ENCODE measurements around the gene TMEM244.

The TMEM244 gene

DNA sequence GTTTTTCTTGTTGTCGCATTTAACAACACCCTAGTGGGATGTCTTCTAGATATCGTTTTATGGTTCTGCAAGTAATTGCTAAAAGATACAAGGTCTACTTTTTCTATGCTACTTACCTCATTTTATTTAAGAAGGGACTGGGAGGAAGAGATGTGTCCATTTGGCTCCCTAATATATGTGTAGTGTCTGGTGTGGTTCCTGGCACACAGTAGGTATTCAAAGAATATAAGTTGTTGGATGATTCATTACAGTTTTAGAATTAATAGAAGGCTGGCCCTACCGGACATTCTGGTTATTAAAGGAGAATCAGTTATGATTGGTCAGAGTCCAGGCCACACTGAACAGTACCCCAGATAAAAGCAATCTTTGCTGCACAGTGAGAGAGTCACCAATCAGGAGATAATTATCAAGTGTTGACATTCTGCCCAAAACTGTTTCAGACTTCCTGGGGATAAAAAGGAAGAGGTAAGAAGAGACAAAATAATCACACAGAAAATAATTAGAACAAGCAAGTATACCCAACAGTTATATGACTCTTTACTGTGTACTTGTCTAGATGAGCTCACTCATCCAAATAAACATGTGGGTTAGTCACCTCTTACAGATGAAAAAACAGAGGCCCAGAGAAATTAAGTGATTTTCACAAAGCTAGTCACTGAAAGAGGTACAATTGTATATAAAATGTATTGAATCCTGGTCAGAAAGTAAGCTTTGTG is 7.0 kb downstream of the TMEM244 start:
- TF ChIP-seq, protein P1, sequence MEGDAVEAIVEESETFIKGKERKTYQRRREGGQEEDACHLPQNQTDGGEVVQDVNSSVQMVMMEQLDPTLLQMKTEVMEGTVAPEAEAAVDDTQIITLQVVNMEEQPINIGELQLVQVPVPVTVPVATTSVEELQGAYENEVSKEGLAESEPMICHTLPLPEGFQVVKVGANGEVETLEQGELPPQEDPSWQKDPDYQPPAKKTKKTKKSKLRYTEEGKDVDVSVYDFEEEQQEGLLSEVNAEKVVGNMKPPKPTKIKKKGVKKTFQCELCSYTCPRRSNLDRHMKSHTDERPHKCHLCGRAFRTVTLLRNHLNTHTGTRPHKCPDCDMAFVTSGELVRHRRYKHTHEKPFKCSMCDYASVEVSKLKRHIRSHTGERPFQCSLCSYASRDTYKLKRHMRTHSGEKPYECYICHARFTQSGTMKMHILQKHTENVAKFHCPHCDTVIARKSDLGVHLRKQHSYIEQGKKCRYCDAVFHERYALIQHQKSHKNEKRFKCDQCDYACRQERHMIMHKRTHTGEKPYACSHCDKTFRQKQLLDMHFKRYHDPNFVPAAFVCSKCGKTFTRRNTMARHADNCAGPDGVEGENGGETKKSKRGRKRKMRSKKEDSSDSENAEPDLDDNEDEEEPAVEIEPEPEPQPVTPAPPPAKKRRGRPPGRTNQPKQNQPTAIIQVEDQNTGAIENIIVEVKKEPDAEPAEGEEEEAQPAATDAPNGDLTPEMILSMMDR (conservative IDR thresholded peaks at IDR 0.05; ENCODE audit: low read depth, low read length) = no peak
- no peak for DNase-seq (ENCODE audit: low read depth)
- H3K4me3 ChIP-seq (ENCODE audit: low read length) = no peak overlapping the region

DNA sequence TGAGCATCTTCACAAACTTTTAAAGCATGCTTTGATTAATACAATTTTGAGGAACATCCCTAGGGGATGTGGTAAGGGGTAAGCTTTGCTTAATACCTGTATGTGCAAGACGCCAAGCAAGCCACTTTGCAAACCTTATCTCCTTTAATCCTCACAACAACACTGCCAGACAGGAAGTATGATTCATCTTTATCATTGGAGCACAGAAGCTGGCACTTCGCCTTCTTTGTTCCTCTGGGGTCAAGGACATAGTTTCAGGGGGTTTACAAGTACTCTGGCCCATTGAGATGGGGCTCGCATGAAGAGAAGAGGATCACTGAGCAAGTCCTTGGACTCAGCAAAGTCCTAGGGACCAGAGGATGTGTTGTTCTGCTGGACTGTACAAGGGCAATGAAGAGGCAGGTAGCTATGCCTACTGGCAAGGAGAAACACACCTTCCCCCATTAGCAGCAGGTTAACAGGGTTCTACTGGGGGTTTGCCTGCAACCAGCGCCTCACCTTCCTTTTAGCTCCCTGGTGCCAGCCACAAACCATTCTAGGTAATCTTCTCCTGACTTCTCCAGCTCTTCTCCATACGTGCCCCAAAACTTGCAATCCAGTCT is 8.8 kb downstream of the TMEM244 start:
- no peak overlapping the region for H3K4me3 ChIP-seq (ENCODE audit: low read length)
- TF ChIP-seq, protein P1 (conservative IDR thresholded peaks at IDR 0.05; ENCODE audit: low read depth, low read length) = no peak
- no peak for DNase-seq (ENCODE audit: low read depth)

DNA sequence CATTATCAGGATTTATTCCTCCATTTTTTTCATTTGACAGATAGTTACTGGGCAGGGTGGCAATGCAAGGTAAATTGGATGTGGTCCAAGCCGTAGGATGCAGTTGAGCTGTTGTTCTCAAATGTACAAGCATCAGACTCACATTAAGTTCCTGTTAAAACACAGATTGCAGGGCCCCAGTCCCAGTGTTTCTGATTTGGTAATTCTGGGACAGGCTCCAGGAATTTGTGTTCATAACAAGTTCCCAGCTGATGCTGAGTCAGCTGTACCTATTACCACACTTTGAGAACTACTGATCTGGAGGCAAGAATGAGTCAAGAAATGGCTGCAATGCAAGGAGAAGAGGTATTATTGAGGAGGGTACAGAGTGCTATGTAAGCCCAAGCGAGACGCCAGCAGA is 11.7 kb downstream of the TMEM244 start:
- DNase-seq (ENCODE audit: low read depth) = no peak
- TF ChIP-seq, protein P1 (conservative IDR thresholded peaks at IDR 0.05; ENCODE audit: low read depth, low read length) = no peak
- no peak overlapping the region for H3K4me3 ChIP-seq (ENCODE audit: low read length)

DNA sequence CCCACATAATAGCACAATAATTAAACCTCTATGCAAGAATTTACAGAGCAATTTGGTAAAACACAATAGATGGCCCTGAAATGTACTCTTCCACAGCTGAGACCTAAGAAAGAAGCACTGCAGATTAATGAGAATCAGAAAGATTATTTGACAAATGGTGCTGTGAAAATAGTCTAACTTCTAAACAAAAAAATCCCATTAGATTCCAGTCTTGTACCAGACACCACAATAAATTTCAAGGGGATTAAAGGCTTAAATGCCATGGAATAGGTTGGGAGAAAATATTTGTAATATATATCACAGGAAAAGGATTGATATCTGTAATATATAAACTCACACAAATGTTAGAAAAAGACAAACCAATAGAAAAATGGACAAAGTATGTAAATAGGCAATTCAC is 14.4 kb downstream of the TMEM244 start:
- H3K4me3 ChIP-seq (ENCODE audit: low read length) = no peak overlapping the region
- no peak for DNase-seq (ENCODE audit: low read depth)
- TF ChIP-seq, protein P1 (conservative IDR thresholded peaks at IDR 0.05; ENCODE audit: low read depth, low read length) = no peak

DNA sequence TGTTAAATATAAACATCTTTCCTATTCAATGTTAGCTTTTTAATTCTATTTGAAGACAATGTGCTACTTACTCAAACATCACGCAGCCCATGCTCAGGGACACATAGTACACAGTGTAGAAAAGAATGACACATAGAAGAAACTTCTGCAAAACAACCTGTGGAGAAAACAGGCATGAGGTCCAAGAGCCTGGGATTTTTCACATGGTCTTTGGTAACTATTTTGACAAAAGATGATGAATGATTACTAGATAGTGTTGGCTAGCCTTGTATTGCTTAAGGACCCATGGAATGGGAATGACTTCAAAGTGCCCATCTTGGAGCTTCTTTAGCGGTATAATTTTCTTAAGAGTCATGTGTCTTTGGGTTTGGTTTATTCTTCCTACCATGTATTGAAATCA is 15.4 kb downstream of the TMEM244 start:
- no peak for DNase-seq (ENCODE audit: low read depth)
- TF ChIP-seq, protein P1 (conservative IDR thresholded peaks at IDR 0.05; ENCODE audit: low read depth, low read length) = no peak
- H3K4me3 ChIP-seq (ENCODE audit: low read length) = no peak overlapping the region

DNA sequence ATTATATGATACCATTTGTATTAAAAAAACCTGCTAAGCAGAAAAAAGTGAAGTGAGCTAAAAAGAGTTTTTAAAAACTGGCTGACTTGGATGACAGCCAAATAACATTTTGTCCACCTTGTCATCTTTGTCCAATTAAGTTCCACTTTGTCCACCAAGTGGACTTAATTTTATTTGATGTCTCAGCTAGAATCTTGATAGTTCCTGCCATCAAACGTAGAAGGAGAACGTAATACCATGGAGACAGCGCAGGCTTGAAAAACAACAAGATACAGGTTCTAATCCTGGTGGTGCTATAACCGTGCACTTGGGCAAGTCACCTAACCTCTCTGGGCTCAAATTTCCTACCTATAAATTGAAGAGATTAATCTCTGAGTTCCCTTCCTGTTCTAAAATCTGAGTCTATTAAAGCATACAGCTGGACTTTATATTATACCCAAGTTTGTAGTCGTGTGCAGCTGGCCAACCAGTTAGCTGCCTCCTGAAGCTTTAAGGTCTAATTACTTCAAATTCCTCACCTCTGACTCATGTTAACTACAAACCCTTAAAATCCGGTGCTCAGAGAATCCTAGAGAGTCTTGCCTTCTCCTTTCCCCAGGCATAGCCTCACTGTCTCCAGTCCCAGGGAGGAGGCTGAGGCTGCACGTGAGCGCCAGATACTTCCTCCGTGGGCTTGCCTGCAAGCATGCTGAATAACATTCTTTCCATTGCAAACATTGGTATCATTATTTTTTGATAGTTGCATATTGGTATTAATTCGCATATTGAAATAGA is 16.8 kb downstream of the TMEM244 start:
- DNase-seq (ENCODE audit: low read depth) = peak; percentile 88
- H3K4me3 ChIP-seq (ENCODE audit: low read length) = no peak overlapping the region
- TF ChIP-seq, protein P1 (conservative IDR thresholded peaks at IDR 0.05; ENCODE audit: low read depth, low read length) = no peak

Data from retinal pigment epithelial cell (primary cell).